Chondrocyte (in vitro differentiated cells): ENCODE data around the gene RAI2. TPM values are rescaled to one million over a fixed set of nuclear protein-coding genes. Genes with fewer than 3 reads are reported as not detected.

ENCODE experiments used
- DNase-seq: peaks from one replicate; pipeline ENCODE4 v3.0.0; 2021; ENCODE audit warnings: mixed read lengths, low spot score
- H3K27ac Mint-ChIP-seq: one replicate; pipeline ENCODE4 v1.8.0; 2021; ENCODE audit warnings: mild to moderate bottlenecking, moderate library complexity, mixed read lengths; ENCODE audit not compliant: unreplicated experiment
- H3K27me3 Mint-ChIP-seq: 2 replicates; pipeline ENCODE4 v1.8.0; 2021; ENCODE audit warnings: low read depth, mixed read lengths
- H3K36me3 Mint-ChIP-seq: 2 replicates; pipeline ENCODE4 v1.8.0; 2021; ENCODE audit warnings: low read depth, mixed read lengths
- H3K4me1 Mint-ChIP-seq: 2 replicates; pipeline ENCODE4 v1.8.0; 2021; ENCODE audit warnings: low read depth, mild to moderate bottlenecking, mixed read lengths
- H3K4me3 Mint-ChIP-seq: one replicate; pipeline ENCODE4 v1.8.0; 2021; ENCODE audit warnings: mild to moderate bottlenecking, moderate library complexity, mixed read lengths; ENCODE audit not compliant: unreplicated experiment
- H3K9me3 Mint-ChIP-seq: 2 replicates; pipeline ENCODE4 v1.8.0; 2021; ENCODE audit warnings: low read depth, mixed read lengths
- total RNA-seq: library from RNA; stranded (reverse); gene quantifications from 3 replicates; pipeline ENCODE4 v1.2.1, GENCODE V29; 2021
- TF ChIP-seq, protein P1 (sequence below): fragments of 200-600 bp; sonication (generic); IDR thresholded peaks from 2 replicates; pipeline ENCODE4 v1.5.0; 2021; ENCODE audit warnings: antibody characterized with exemption, mild to moderate bottlenecking, moderate library complexity

Gene RAI2
- total RNA-seq, 1 donor from 2014 or later, result 0.97 TPM

GRCh38 chrX:17830211-17830610 lies 30.9 kb downstream of the RAI2 start:
- Mint-ChIP-seq H3K4me1 (peaks cover 7% of the 10 kb centered on the region), H3K9me3 (peaks cover 5% of the 10 kb centered on the region)

GRCh38 chrX:17829566-17829965 lies 31.5 kb downstream of the RAI2 start:
- Mint-ChIP-seq H3K4me3 (no peak overlapping the region), H3K9me3 (peaks cover 5% of the 10 kb centered on the region), H3K27ac (no peak overlapping the region), H3K4me1 (peaks cover 14% of the 10 kb centered on the region), H3K27me3 (peaks cover 24% of the 10 kb centered on the region), H3K36me3 (peaks cover 2% of the 10 kb centered on the region)
- no peak for DNase-seq
- TF ChIP-seq, protein P1, sequence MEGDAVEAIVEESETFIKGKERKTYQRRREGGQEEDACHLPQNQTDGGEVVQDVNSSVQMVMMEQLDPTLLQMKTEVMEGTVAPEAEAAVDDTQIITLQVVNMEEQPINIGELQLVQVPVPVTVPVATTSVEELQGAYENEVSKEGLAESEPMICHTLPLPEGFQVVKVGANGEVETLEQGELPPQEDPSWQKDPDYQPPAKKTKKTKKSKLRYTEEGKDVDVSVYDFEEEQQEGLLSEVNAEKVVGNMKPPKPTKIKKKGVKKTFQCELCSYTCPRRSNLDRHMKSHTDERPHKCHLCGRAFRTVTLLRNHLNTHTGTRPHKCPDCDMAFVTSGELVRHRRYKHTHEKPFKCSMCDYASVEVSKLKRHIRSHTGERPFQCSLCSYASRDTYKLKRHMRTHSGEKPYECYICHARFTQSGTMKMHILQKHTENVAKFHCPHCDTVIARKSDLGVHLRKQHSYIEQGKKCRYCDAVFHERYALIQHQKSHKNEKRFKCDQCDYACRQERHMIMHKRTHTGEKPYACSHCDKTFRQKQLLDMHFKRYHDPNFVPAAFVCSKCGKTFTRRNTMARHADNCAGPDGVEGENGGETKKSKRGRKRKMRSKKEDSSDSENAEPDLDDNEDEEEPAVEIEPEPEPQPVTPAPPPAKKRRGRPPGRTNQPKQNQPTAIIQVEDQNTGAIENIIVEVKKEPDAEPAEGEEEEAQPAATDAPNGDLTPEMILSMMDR, result no peak

More at GRCh38 chrX:17830211-17830610, 30.9 kb downstream of the RAI2 start:
- H3K4me3 Mint-ChIP-seq, result no peak overlapping the region
- TF ChIP-seq, protein P1, result no peak
- no peak for DNase-seq
- H3K27me3 Mint-ChIP-seq, result peaks cover 26% of the 10 kb centered on the region
- peaks cover 2% of the 10 kb centered on the region for H3K36me3 Mint-ChIP-seq
- no peak overlapping the region for H3K27ac Mint-ChIP-seq

DNA sequence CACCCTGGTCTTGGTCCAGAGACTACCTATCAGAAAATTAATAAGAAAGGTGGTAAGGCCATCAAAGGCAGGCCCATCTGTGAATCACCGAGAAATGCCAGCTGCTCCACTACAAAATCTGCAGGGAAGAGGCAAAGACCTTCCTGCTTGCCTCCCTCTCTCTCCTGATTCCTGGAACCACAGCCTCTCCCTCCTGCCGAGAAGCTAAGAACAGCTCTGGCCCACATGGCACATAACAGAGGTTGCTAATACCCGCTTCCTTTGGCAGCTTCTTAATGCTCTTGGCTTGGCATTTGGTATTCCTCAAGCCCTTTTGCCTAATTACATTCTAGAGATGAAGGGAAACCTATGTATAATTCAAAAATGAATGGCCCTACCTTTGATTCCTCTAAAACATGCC lies 32.9 kb downstream of the RAI2 start:
- peaks cover 19% of the 10 kb centered on the region for H3K27me3 Mint-ChIP-seq
- no peak overlapping the region for H3K27ac Mint-ChIP-seq
- H3K9me3 Mint-ChIP-seq, result peaks cover 5% of the 10 kb centered on the region
- peaks cover 2% of the 10 kb centered on the region for H3K36me3 Mint-ChIP-seq
- TF ChIP-seq, protein P1, result no peak
- DNase-seq, result no peak
- H3K4me1 Mint-ChIP-seq, result peaks cover 14% of the 10 kb centered on the region
- no peak overlapping the region for H3K4me3 Mint-ChIP-seq

DNA sequence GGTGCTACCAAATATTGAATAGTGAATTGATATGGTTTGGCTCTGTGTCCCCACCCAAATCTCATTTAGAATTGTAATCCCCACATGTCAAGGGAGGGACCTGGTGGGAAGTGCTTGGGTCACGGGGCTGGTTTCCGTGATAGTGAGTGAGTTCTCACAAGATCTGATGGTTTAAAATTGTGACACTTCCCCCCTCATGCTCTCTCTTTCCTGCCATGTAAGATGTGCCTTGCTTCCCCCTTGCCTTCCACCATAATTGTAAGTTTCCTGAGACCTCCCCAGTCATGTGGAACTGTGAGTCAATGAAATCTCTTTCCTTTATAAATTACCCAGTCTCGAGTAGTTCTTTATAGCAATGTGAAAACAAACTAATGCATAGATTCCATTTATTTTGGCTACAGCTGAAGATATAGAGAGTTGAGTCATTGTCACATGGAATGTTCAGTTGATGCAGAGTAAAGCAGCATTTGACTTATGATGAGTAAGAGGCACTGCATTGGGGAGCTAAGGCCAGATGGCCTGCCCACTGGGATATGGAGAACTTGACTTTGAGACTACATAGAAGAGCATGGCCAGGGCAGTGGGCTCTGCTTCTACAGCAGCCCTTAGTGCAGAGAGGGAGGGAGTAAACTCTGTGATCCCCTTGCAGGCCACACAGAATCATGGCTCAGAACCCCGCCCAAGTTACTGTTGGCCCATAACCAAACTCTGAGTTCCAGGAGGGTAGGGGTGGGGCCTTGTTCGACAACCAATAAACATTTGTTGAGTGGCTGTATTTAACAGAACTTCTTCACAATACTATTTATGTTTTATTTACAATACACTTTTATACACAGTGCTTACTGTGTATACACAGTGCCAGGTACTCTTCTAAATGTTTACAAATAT lies 34.2 kb downstream of the RAI2 start:
- Mint-ChIP-seq H3K4me3 (no peak overlapping the region), H3K36me3 (peaks cover 2% of the 10 kb centered on the region), H3K4me1 (peaks cover 14% of the 10 kb centered on the region), H3K9me3 (peaks cover 5% of the 10 kb centered on the region), H3K27me3 (peaks cover 14% of the 10 kb centered on the region), H3K27ac (peak overlapping the region; percentile 23)
- DNase-seq, result no peak
- TF ChIP-seq, protein P1, result no peak

- Mint-ChIP-seq H3K27ac (no peak overlapping the region), H3K4me1 (peaks cover 14% of the 10 kb centered on the region)
- no peak for DNase-seq
These were observed 36.1 kb downstream of the RAI2 start for GRCh38 chrX:17824980-17825379.

More at GRCh38 chrX:17824980-17825379, 36.1 kb downstream of the RAI2 start:
- Mint-ChIP-seq H3K36me3 (peaks cover 2% of the 10 kb centered on the region), H3K9me3 (peaks cover 5% of the 10 kb centered on the region), H3K27me3 (peaks cover 15% of the 10 kb centered on the region), H3K4me3 (no peak overlapping the region)
- TF ChIP-seq, protein P1, result no peak
